GM12878 (cell line): ENCODE measurements around the gene ANKRD31. TPM values are rescaled to one million over a fixed set of nuclear protein-coding genes. Genes with fewer than 3 reads are reported as not detected.

ENCODE experiments used
- ATAC-seq: fragments of 200-7000 bp; cut with Tn5 transposase; 3 replicates; pipeline ENCODE4 v1.9.1; 2020; ENCODE audit warnings: mild to moderate bottlenecking, moderate library complexity
- BruUV-seq: library from RNA; stranded (reverse); fragments of 400-500 nt; replicated peaks from 2 replicates; lab custom pipeline; 2021; lab: Mats Ljungman, UMichigan
- CTCF ChIA-PET: fragments of 300-600 bp; sonication (Branson Sonifier 250); formaldehyde crosslinking; extraction: SDS; loops from one replicate; lab custom pipeline; 2021; ENCODE audit warnings: inconsistent platforms; lab: Yijun Ruan, JAX
- POLR2A ChIA-PET: fragments of 350-600 bp; formaldehyde crosslinking; extraction: SDS; loops from one replicate; lab custom pipeline; 2021; ENCODE audit warnings: inconsistent platforms; lab: Charles Lee
- RAD21 ChIA-PET: fragments of 300-600 bp; sonication (Branson Sonifier 250); formaldehyde crosslinking; loops from one replicate; lab custom pipeline; 2023; ENCODE audit warnings: antibody characterized with exemption; ENCODE audit not compliant: unreplicated experiment; lab: Charles Lee
- SMC1A ChIA-PET: fragments of 300-600 bp; sonication (Branson Sonifier 250); formaldehyde crosslinking; loops from one replicate; lab custom pipeline; 2023; ENCODE audit not compliant: unreplicated experiment, uncharacterized antibody; lab: Charles Lee
- DNase-seq: peaks from one replicate; pipeline ENCODE4 v3.0.0-alpha.2; 2011; ENCODE audit warnings: low read depth, low spot score
- FAIRE-seq: peaks from 3 replicates; lab custom pipeline; 2011; peaks lifted over from hg19 to GRCh38; lab: Jason Lieb, UNC
- H2AFZ ChIP-seq: 2 replicates; pipeline ENCODE4 v1.6.0; 2011; ENCODE audit warnings: low read depth, low read length, control low read depth; ENCODE audit not compliant: control insufficient read depth
- H3K27ac ChIP-seq: 2 replicates; pipeline ENCODE4 v1.5.1; 2011; ENCODE audit warnings: control low read depth; ENCODE audit not compliant: control insufficient read depth, insufficient read depth
- H3K27me3 ChIP-seq, 2 experiments: replicated peaks in 1 of 2; 2 replicates each; pipeline versions ENCODE4 v1.6.0 to v1.6.1; 2011; ENCODE audit warnings: low read length in 1 of 2; ENCODE audit not compliant: control insufficient read depth in 2 of 2, insufficient read depth in 2 of 2
- H3K36me3 ChIP-seq, 2 experiments: 2 replicates each; pipeline ENCODE4 v1.5.1; 2011; ENCODE audit warnings: low read length in 1 of 2; ENCODE audit not compliant: control insufficient read depth in 2 of 2, insufficient read depth in 2 of 2
- H3K4me1 ChIP-seq: 2 replicates; pipeline ENCODE4 v1.6.1; 2011; ENCODE audit warnings: mild to moderate bottlenecking, low read length, moderate library complexity, mixed read lengths; ENCODE audit not compliant: control insufficient read depth, insufficient read depth
- H3K4me2 ChIP-seq: 2 replicates; pipeline ENCODE4 v1.6.0; 2011; ENCODE audit warnings: control low read depth; ENCODE audit not compliant: control insufficient read depth, insufficient read depth
- H3K4me3 ChIP-seq: fragments of 200-600 bp; sonication (generic); 2 replicates; pipeline ENCODE4 v1.5.1; 2016
- H3K79me2 ChIP-seq: 2 replicates; pipeline ENCODE4 v1.6.0; 2011; ENCODE audit warnings: low read length; ENCODE audit not compliant: control insufficient read depth, insufficient read depth
- H3K9ac ChIP-seq: 2 replicates; pipeline ENCODE4 v1.8.0; 2011; ENCODE audit warnings: low read length, control low read depth, mixed read lengths; ENCODE audit not compliant: control insufficient read depth, insufficient read depth
- H3K9me3 ChIP-seq: replicated peaks from 3 replicates; pipeline ENCODE4 v1.5.1; 2011; ENCODE audit warnings: mild to moderate bottlenecking, low read length; ENCODE audit not compliant: control insufficient read depth, insufficient read depth
- H4K20me1 ChIP-seq: 2 replicates; pipeline ENCODE4 v1.6.0; 2011; ENCODE audit not compliant: control insufficient read depth, insufficient read depth
- BACH1 ChIP-seq: fragments of 450-650 bp; IDR thresholded peaks from 2 replicates; pipeline ENCODE4 v1.6.1; 2017; ENCODE audit warnings: mild to moderate bottlenecking, borderline replicate concordance
- CHD2 ChIP-seq: IDR thresholded peaks from 2 replicates; pipeline ENCODE4 v1.6.1; 2011; ENCODE audit warnings: low read depth, low read length, improper control_type of control experiment, borderline replicate concordance
- CREB1 ChIP-seq: IDR thresholded peaks from 2 replicates; pipeline ENCODE4 v1.6.1; 2012; ENCODE audit warnings: low read depth, mild to moderate bottlenecking, inconsistent platforms
- EED ChIP-seq: sonication (generic); IDR thresholded peaks from 2 replicates; pipeline ENCODE4 v1.6.1; 2016; ENCODE audit warnings: antibody characterized with exemption, low read depth
- FOS ChIP-seq: IDR thresholded peaks from 3 replicates; pipeline ENCODE4 v1.6.1; 2011; ENCODE audit warnings: borderline replicate concordance; ENCODE audit not compliant: insufficient read length; ENCODE audit errors: extremely low read depth
- MEF2A ChIP-seq: IDR thresholded peaks from 2 replicates; pipeline ENCODE4 v1.6.1; 2011; ENCODE audit warnings: low read depth, mild to moderate bottlenecking, low read length, moderate library complexity; ENCODE audit not compliant: insufficient read depth
- MTA2 ChIP-seq: fragments of 450-650 bp; IDR thresholded peaks from 2 replicates; pipeline ENCODE4 v1.6.1; 2016; ENCODE audit warnings: low read depth, mild to moderate bottlenecking, moderate library complexity
- NFIC ChIP-seq: IDR thresholded peaks from 2 replicates; pipeline ENCODE4 v1.6.1; 2012; ENCODE audit warnings: low read depth, mild to moderate bottlenecking, inconsistent platforms, low read length, moderate library complexity
- RCOR1 ChIP-seq: conservative IDR thresholded peaks from 2 replicates; pipeline ENCODE4 v1.6.1; 2012; ENCODE audit warnings: low read depth, low read length, improper control_type of control experiment
- RUNX3 ChIP-seq: IDR thresholded peaks from 2 replicates; pipeline ENCODE4 v1.6.1; 2012; ENCODE audit warnings: low read length, inconsistent platforms
- SIN3A ChIP-seq: IDR thresholded peaks from 2 replicates; pipeline ENCODE4 v1.6.1; 2012; ENCODE audit warnings: low read depth, low read length, improper control_type of control experiment
- WRNIP1 ChIP-seq: IDR thresholded peaks from 2 replicates; pipeline ENCODE4 v1.6.1; 2011; ENCODE audit warnings: low read depth, low read length, improper control_type of control experiment, borderline replicate concordance
- in situ Hi-C: fragments of 300-500 bp; cut with MboI; formaldehyde crosslinking; loops from 9 replicates; pipeline ENCODE4 v1.14.3; 2018; ENCODE audit warnings: mixed read lengths
- intact Hi-C: fragments of 100-400 bp; cut with micrococcal nuclease; formaldehyde crosslinking; loops from one replicate; pipeline ENCODE4 v1.14.2; 2022; ENCODE audit not compliant: unreplicated experiment
- polyA plus RNA-seq, 11 experiments: library from polyadenylated mRNA; depleted of rRNA in 4 of 11; unstranded in 6 of 11; stranded (reverse) in 5 of 11; fragments of >200 nt; fragmentation: Nextera tagmentation in 4 of 11; fragmentation: Illumina TruSeq in 1 of 11; extraction: Ambion mirVana in 4 of 11; extraction: Trizol in 1 of 11; gene quantifications; 1 replicate in 1 of 11; 2 replicates in 10 of 11; pipeline versions ENCODE4 v1.2.1 to v1.2.3, GENCODE V29; 2011 to 2016; ENCODE audit warnings: inconsistent platforms in 2 of 11, missing spikeins in 2 of 11, low read depth in 1 of 11
- total RNA-seq, 4 experiments: library from RNA; depleted of rRNA in 3 of 4; stranded (reverse); fragments of >200 nt in 3 of 4; fragmentation: Illumina TruSeq in 1 of 4; extraction: Trizol in 1 of 4; gene quantifications; 2 replicates each; pipeline versions ENCODE4 v1.2.1 to v1.2.3, GENCODE V29; 2013 to 2021
- TF ChIP-seq, protein P1 (sequence below): fragments of 450-650 bp; IDR thresholded peaks from 2 replicates; pipeline ENCODE4 v1.6.1; 2017; ENCODE audit warnings: mild to moderate bottlenecking, moderate library complexity
- TF ChIP-seq, protein P2 (sequence below): fragments of 450-650 bp; IDR thresholded peaks from 2 replicates; pipeline ENCODE4 v1.6.1; 2017; ENCODE audit warnings: mild to moderate bottlenecking, moderate library complexity

Gene ANKRD31
- total and polyA plus RNA-seq, 10 of the 15 experiments (the other 5 are each of a cell fraction or from before 2014, with no cell fraction given), result under 0.01 to 0.10 (median 0.04) TPM; not detected in 3

DNA sequence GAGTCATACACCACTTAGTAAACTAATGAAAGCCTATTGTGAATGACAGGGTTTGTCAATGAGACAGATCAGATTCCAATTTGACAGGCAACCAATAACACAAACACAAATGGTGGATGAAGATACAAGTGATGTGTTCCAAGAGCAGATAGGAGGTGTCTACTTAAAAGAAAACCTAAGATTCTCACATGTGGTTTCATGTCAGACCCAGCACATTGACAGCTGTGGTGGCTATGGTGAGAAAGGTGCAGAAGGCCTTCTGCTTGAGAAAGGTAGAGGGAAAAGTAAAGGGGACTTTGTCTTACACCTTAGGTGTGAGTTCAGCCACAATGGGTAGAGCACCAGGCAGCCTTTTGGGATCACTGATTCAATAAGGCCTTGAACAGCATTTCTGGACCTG lies 11.2 kb downstream of the ANKRD31 start:
- POLR2A ChIA-PET, result no interaction called here
- SMC1A ChIA-PET, result no interaction called here
- no peaks in the 10 kb centered on the region for H3K4me1 ChIP-seq
- DNase-seq, result no peak
- no peaks in the 10 kb centered on the region for H3K27me3 ChIP-seq
- H3K4me2 ChIP-seq, result no peak overlapping the region
- no peaks in the 10 kb centered on the region for H4K20me1 ChIP-seq
- no peak overlapping the region for H3K4me3 ChIP-seq
- H3K36me3 ChIP-seq, result no peaks in the 10 kb centered on the region
- no peak overlapping the region for H2AFZ ChIP-seq
- BruUV-seq, result no TSS peak
- TF ChIP-seq RUNX3, result no peak
- TF ChIP-seq, protein P1, sequence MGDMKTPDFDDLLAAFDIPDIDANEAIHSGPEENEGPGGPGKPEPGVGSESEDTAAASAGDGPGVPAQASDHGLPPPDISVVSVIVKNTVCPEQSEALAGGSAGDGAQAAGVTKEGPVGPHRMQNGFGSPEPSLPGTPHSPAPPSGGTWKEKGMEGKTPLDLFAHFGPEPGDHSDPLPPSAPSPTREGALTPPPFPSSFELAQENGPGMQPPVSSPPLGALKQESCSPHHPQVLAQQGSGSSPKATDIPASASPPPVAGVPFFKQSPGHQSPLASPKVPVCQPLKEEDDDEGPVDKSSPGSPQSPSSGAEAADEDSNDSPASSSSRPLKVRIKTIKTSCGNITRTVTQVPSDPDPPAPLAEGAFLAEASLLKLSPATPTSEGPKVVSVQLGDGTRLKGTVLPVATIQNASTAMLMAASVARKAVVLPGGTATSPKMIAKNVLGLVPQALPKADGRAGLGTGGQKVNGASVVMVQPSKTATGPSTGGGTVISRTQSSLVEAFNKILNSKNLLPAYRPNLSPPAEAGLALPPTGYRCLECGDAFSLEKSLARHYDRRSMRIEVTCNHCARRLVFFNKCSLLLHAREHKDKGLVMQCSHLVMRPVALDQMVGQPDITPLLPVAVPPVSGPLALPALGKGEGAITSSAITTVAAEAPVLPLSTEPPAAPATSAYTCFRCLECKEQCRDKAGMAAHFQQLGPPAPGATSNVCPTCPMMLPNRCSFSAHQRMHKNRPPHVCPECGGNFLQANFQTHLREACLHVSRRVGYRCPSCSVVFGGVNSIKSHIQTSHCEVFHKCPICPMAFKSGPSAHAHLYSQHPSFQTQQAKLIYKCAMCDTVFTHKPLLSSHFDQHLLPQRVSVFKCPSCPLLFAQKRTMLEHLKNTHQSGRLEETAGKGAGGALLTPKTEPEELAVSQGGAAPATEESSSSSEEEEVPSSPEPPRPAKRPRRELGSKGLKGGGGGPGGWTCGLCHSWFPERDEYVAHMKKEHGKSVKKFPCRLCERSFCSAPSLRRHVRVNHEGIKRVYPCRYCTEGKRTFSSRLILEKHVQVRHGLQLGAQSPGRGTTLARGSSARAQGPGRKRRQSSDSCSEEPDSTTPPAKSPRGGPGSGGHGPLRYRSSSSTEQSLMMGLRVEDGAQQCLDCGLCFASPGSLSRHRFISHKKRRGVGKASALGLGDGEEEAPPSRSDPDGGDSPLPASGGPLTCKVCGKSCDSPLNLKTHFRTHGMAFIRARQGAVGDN, result no peak
- no peak for TF ChIP-seq SIN3A
- TF ChIP-seq NFIC, result no peak
- no peak for TF ChIP-seq EED
- TF ChIP-seq BACH1, result no peak
- TF ChIP-seq MEF2A, result no peak
- TF ChIP-seq RCOR1, result no peak
- no peak for TF ChIP-seq CREB1
- no peak for TF ChIP-seq FOS
- TF ChIP-seq, protein P2, sequence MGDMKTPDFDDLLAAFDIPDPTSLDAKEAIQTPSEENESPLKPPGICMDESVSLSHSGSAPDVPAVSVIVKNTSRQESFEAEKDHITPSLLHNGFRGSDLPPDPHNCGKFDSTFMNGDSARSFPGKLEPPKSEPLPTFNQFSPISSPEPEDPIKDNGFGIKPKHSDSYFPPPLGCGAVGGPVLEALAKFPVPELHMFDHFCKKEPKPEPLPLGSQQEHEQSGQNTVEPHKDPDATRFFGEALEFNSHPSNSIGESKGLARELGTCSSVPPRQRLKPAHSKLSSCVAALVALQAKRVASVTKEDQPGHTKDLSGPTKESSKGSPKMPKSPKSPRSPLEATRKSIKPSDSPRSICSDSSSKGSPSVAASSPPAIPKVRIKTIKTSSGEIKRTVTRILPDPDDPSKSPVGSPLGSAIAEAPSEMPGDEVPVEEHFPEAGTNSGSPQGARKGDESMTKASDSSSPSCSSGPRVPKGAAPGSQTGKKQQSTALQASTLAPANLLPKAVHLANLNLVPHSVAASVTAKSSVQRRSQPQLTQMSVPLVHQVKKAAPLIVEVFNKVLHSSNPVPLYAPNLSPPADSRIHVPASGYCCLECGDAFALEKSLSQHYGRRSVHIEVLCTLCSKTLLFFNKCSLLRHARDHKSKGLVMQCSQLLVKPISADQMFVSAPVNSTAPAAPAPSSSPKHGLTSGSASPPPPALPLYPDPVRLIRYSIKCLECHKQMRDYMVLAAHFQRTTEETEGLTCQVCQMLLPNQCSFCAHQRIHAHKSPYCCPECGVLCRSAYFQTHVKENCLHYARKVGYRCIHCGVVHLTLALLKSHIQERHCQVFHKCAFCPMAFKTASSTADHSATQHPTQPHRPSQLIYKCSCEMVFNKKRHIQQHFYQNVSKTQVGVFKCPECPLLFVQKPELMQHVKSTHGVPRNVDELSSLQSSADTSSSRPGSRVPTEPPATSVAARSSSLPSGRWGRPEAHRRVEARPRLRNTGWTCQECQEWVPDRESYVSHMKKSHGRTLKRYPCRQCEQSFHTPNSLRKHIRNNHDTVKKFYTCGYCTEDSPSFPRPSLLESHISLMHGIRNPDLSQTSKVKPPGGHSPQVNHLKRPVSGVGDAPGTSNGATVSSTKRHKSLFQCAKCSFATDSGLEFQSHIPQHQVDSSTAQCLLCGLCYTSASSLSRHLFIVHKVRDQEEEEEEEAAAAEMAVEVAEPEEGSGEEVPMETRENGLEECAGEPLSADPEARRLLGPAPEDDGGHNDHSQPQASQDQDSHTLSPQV, result no peak
- no peak for TF ChIP-seq CHD2
- no peak for TF ChIP-seq WRNIP1
- no peak for TF ChIP-seq MTA2
- TF ChIP-seq, all 136 proteins: peak for 0
- no peak overlapping the region for H3K27ac ChIP-seq
- intact Hi-C loops, result no loop called here
- ChIA-PET CTCF (no interaction called here), RAD21 (no interaction called here)
- H3K9ac ChIP-seq, result no peak overlapping the region
- ATAC-seq, result no peak
- FAIRE-seq, result no peak
- H3K79me2 ChIP-seq, result no peaks in the 10 kb centered on the region
- no peaks in the 10 kb centered on the region for H3K9me3 ChIP-seq
- in situ Hi-C loops, result no loop called here
